GM19397 (cell line): ENCODE data around the gene SH2D3C.

ENCODE experiments used
- ATAC-seq: cut with Tn5 transposase; IDR thresholded peaks from one replicate; pipeline ENCODE4 v1.9.1; 2021; ENCODE audit warnings: mild to moderate bottlenecking, moderate library complexity; ENCODE audit not compliant: unreplicated experiment

Gene SH2D3C

GRCh38 chr9:127744398-127745110 lies 33.9 kb downstream of the SH2D3C start:
- ATAC-seq = no peak

GRCh38 chr9:127742435-127743088 lies 35.9 kb downstream of the SH2D3C start:
- no peak for ATAC-seq

DNA sequence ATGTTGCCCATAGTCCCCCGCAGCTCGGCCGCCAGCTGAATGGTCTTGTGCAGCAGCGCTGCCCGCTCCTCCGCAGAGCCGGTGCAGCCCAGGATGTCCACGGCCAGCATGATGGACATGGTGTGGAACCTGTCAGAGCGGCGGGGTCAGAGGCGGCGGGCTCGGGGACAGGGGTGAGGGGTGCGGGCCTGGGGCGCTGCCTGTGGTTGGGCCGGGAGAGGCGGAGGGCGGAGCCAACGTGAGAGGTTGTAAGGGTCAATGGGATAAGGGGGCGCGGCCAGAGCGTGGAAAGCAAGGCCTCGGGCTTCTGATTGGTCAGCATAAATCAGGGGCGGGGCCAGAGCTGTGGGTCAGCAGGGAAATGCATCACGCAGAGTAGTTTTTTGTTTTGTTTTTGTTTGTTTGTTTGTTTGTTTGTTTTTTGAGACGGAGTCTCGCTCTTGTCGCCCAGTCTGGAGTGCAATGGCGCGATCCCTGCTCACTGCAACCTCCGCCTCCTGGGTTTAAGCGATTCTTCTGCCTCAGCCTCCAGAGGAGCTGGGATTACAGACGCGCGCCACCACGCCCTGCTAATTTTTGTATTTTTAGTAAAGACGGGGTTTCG lies 36.5 kb downstream of the SH2D3C start:
- ATAC-seq = no peak

- no peak for ATAC-seq
Observed at GRCh38 chr9:127739614-127740330, 38.7 kb downstream of the SH2D3C start.

GRCh38 chr9:127738666-127739065 lies 39.8 kb downstream of the SH2D3C start:
- ATAC-seq = no peak

- no peak for ATAC-seq
Observed at GRCh38 chr9:127735530-127736185, 42.8 kb downstream of the SH2D3C start.

DNA sequence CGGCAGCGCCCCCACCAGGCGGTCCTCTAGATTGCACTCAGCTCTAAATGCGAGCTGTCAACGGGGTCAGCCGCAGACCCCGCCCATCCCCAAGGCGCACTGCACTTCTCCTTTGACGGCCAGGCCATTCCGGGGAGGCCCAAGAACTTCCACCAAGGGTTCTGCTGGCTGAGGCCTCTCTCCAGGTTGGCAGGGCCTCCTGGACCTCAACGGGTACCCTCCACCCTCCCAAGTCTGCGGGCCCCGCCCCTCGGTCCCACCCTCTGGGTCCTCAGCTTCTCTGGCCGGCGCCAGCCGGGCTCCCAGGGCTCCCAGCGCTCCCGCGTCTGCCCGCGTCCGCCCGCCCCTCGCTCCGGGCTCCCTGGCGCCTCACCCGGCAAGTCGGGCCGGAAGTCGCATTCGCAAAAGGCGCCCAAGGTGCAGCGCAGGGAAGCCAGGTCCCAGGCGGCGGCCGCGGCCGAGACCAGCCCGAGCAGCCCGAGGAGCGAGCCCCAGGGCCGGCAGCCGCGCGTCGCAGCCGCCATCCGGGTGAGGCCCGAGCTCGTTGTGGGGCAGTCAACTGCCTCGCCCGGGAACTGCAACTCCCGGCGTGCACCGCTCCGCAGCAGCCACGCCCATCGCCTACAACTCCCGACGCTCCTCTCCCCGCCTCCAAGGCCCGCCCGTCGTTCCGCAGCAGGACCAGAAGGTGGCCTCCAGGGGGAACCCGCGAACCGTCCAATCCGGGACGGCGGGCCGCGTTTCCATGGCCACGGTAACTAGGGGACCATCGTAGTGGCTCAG lies 43.5 kb downstream of the SH2D3C start, which contains the start of gene TOR2A:
TOR2A (minus strand) TSS at position 548 of the 783 bp plus-strand sequence; CDS start at position 524, 24 bp downstream.
- ATAC-seq = peak; percentile 82

GRCh38 chr9:127734247-127734746 lies 44.2 kb downstream of the SH2D3C start:
- no peak for ATAC-seq

GRCh38 chr9:127733614-127734013 lies 44.9 kb downstream of the SH2D3C start:
- ATAC-seq = no peak

DNA sequence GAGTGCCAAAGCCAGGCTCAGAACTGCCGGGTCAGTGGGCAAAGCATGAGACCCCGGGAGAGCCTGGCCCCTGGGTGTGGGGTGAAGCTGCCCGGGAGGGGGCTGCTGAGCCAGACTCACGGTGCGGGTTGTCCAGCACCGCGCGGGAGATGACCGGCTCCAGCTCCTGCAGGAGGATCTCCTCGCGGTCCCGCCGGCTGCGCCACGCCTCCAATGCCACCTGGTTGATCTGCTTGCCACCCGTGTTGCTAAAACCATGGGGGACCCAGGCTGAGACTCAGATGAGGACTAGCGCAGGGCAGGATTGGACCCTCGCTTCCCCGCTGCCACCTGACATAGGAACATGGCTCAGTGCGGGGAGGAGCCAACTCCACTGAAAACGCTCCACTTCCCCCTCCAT lies 46.0 kb downstream of the SH2D3C start:
- no peak for ATAC-seq

DNA sequence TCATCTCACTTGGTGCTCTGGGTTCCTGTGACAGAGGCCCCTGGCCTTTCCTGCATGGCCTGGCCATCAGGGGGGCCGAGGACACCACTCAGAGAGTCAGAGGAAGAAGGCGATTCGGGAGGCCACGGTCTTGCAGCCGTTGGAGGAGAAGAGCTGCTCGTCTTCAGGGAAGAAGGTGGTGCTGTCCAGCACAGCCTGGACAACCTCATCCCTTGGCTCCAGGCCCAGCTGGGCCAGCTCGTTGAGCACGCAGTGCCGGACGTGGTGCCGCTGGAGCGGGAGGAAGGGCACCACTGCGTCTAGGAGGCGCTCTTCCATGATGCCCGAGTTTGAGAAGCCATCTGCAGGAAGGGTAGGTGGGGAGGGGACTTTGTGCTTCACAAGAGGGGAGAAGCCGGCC lies 46.5 kb downstream of the SH2D3C start:
- no peak for ATAC-seq

DNA sequence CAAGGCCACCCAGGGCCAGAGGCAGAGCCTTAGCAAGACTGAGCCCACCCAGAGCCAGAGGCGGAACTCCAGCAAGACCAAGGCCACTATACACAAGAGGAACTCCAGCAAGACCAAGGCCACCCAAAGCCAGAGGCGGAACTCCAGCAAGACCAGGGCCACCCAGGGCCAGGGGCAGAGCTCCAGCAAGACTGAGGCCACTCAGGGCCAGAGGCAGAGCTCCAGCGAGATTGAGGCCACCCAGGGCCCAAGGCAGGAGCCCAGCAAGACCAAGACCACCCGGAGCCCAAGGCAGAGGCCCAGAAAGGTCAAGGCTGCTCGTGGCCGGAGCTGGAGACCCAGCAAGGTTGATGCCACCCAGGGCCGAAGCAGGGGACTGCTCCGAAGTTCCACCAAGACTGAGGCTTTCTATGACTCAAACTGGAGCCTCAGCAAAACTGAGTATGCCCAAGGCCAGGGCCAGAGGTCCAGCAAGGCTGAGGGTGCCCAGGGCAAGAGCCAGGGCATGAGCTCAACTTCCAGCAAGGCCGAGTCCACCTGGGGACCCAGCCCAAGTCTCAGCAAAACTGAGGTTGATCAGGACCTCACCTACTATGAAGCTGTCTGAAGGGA lies 47.6 kb downstream of the SH2D3C start:
- ATAC-seq = no peak

GRCh38 chr9:127730262-127730661 lies 48.2 kb downstream of the SH2D3C start:
- no peak for ATAC-seq

- no peak for ATAC-seq
Observed at GRCh38 chr9:127729522-127730256, 48.8 kb downstream of the SH2D3C start.

- ATAC-seq = no peak
Observed at GRCh38 chr9:127728808-127729207, 49.7 kb downstream of the SH2D3C start.

GRCh38 chr9:127726871-127727270 lies 51.6 kb downstream of the SH2D3C start:
- no peak for ATAC-seq

- no peak for ATAC-seq
Observed at GRCh38 chr9:127724012-127724411, 54.5 kb downstream of the SH2D3C start.

- ATAC-seq = no peak
Observed at GRCh38 chr9:127723444-127723843, 55.0 kb downstream of the SH2D3C start.

DNA sequence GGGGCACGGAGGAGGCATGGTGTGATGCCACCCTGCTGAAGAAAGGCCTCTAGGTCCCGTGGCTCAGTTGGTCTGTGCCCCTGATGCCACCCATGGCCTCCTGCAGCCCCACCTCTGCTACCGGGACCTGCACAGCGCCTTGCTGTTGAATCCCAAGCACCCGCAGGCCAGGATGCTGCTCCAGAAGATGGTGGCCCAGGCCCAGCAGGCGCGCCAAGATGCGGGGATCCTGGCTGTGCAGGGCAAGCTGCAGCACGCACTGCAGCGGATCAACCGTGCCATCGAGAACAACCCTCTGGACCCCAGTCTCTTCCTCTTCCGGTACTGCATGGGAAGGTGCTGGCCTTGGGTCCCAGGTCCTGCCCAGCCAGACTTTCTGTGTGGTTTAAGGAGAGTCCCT lies 55.5 kb downstream of the SH2D3C start:
- no peak for ATAC-seq
